Activated gamma-delta T cell treated with Interleukin-2 at 50 U/mL for 16 hours (primary cell): Measurements from ENCODE around the gene EBF3.

ENCODE experiments used
- DNase-seq: peaks from one replicate; pipeline ENCODE4 v3.0.0-alpha.2; 2020

The EBF3 gene, protein sequence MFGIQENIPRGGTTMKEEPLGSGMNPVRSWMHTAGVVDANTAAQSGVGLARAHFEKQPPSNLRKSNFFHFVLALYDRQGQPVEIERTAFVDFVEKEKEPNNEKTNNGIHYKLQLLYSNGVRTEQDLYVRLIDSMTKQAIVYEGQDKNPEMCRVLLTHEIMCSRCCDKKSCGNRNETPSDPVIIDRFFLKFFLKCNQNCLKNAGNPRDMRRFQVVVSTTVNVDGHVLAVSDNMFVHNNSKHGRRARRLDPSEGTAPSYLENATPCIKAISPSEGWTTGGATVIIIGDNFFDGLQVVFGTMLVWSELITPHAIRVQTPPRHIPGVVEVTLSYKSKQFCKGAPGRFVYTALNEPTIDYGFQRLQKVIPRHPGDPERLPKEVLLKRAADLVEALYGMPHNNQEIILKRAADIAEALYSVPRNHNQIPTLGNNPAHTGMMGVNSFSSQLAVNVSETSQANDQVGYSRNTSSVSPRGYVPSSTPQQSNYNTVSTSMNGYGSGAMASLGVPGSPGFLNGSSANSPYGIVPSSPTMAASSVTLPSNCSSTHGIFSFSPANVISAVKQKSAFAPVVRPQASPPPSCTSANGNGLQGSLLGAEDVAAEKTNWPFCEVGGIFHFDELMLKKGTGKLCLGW

DNA sequence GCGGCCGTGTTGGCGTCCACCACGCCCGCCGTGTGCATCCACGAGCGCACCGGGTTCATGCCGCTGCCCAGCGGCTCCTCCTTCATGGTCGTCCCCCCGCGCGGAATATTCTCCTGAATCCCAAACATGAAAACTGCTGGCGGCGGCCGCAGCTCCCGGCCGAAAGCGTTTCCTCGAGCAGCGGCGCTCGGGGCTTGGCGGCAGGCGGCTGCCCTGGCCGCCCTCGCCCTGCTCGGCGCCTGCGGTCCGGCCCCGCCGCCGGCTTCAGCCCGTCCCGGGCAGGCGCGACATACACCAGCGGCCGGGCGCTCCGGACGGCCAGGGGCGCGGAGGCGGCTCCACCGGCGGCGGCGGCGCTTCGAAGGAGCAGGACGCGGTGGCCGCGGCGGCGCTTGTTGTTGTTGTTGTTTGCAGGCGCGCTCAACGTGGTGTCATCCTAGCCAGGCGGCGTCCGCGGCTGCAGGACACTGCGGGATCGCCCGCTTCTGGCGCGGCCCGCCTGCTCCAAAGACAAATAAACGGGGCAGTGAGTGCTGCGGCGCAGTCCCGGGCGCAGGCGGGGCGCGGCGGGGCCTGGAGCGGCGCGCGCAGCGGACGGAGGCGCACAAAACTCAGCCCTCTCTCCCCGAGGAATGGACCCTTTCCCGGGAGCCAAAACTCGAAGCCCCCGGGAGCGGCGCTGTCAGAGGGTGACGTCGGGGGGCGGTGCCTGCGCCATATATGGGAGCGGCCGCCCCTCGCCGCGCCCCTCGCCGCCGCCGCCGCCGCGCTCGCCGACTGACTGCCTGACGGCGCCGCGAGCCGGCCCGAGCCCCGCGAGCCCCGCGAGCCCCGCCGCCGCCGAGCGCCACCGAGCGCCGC is at the start of gene EBF3:
Gene EBF3, minus strand, starts transcription at position 634 of the 861 bp plus-strand sequence. Its CDS starts 506 bp downstream, at position 128.
- DNase-seq: peak; percentile 20

DNA sequence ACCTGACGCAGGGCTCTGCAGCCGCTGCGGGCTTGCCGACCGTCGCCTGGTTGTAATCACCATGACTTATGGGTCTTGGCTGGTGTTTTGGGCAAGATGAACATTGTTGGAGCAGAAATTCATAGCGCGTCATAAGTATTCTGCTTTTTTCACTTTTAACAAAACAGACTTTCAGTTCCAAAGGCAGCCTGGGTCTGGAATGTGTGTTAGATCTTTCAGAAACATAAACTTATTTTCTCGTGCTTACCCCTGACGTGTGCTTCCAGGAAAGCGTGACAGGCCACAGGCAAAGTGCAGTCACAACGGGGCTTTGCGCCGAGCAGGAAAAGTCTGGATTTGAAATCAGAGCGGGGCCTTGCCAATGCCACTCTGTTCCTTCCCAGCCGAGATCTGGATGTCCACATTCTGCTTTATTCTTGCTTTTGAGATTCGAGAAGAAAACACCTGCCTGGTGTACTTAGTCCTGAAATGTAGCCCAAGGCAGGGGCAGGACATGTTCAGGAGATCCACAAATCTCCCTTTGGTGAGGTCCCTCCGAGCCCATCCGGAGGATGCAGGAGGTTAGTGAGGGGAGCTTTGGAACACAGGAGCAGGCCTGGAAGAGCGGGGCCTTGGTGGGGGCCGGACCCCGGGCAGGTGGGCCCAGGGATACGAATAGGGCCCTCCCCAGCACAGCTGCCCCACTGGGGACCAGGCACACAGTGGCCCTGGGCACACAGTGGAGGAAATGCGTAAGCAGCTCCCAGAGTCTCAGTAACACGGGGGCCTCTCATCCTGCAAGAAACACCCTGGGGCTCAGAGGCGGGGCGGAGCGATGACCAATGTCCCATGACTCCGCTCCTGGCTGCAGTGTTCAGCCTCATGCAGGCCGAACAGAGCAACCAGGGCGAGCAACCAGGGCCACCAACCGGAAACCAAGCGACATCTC is 49.5 kb upstream of the EBF3 start:
- DNase-seq: no peak

- no peak for DNase-seq
These were observed 48.1 kb upstream of the EBF3 start for GRCh38 chr10:130012129-130012528.

- DNase-seq: no peak
These were observed 46.6 kb upstream of the EBF3 start for GRCh38 chr10:130010653-130011052.

- no peak for DNase-seq
These were observed 45.2 kb upstream of the EBF3 start for GRCh38 chr10:130009228-130009627.

DNA sequence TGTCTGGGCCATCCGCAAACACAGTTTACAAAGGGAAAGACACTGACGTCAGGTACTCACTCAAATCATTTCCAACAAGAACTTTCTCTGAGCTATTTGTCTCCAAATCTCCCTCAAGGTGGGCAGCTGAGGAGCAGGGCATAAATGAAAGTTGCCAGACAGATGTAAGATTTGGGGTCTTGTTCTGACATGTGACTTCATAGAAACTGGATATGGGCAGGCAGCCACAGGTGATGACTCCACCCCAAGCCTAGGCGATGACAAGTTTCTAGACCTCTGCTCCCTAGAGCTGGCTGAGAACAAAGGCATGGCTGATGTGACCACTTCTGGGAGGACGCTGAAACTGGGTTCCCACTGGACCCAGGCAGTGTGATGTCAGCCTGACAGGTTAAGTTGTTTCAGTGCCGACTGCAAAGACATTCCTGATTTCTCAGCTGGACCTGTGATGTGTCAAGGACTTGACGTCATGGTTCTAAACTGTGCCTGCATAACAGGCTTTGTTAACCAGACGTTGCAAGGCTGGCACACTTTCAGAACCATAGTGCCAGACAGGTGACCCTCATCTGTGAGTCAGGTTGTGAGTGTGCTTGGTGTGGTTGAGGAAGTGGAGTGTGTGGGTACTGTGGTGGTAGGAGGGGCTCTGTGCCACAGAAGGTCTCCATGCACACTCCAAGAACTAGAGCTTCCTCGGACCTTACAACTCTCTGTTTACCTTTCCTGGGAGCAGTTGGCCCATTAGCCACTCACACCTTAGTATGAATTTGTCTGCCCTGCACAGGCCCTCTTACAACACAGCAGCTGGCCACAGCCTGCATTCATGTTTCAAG is 39.9 kb upstream of the EBF3 start:
- DNase-seq: no peak

DNA sequence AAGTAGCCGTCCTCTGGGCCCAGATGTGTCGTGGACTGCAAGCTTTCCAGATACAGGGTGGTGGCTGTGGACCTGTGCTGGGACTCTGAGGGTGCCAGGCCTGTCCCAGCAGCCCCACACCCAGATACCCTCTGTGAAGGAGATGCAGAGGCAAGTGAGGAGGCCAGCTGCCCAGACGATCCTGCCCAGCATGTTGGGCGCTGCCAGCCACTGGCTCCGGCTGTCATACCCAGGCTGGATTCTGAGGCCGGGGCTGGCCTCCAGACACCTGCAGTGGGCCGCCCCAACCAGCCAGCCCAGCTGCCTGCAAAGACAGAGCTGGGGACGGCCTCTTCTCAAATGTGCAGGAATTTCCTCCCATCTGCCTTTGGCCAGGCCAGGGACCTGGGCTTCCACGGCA is 39.1 kb upstream of the EBF3 start:
- no peak for DNase-seq

- no peak for DNase-seq
These were observed 38.5 kb upstream of the EBF3 start for GRCh38 chr10:130002606-130003005.

GRCh38 chr10:130000918-130001317 is 36.8 kb upstream of the EBF3 start:
- DNase-seq: no peak

- DNase-seq: no peak
These were observed 35.1 kb upstream of the EBF3 start for GRCh38 chr10:129999140-129999539.

- DNase-seq: no peak
These were observed 29.5 kb upstream of the EBF3 start for GRCh38 chr10:129993621-129994020.

GRCh38 chr10:129992356-129992755 is 28.3 kb upstream of the EBF3 start:
- no peak for DNase-seq

- no peak for DNase-seq
These were observed 18.8 kb upstream of the EBF3 start for GRCh38 chr10:129982825-129983224.

DNA sequence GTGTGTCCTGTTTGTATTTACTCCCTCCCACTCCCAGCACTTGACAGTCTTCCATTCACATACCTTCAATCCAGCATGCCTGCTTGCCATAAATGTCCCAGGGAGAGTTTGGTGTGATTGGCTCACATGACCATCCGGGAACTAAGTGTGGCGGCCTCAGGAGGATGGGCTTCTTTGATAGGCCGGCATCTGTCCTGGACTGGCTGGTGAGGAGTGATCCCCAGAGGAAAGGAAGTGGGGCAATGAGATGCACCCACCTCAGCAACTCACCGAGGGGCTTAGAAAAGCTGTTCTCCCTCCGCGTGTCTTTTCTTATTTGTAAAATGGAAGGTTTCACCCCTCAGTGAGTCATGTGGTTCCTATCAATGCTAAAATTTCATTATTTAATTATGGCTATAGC is 14.9 kb upstream of the EBF3 start:
- DNase-seq: no peak

DNA sequence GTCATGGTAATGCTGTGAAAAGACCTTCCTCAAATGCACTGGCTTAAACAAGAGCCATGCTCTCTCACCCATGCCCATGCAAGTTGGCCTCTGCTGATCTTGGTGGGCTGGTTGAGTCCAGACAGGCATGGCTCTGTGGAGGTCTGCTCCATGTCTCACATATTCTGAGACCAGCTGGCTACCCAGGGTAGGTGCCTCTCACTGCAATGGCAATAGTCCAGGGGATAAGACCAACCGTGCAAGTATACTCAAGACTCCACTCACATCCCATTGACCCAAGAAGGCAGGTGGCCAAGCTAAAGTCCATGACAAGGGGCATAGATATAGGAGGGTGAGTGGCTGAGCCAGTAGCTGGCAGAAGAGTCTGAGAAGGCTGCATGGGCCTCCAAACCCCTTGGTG is 14.2 kb upstream of the EBF3 start:
- DNase-seq: no peak

DNA sequence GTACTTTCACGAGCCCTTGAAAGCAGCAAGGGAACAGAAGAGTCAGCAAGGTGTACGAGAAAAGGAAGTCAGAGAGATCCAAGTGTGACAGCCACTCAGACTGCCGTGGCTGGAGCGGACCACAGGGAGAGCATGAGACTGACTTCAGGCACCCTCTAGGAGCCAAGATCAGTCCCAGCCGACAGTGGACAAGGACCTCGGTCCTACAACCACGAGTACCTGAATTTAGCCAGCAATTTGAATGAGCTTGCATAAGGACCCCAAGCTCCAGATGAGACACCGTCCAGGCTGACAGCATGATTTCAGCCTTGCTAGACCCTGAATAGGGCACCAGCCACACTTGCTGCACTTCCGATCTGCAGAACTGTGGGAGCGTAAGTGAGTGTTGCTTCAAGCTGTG is 13.7 kb upstream of the EBF3 start:
- no peak for DNase-seq

DNA sequence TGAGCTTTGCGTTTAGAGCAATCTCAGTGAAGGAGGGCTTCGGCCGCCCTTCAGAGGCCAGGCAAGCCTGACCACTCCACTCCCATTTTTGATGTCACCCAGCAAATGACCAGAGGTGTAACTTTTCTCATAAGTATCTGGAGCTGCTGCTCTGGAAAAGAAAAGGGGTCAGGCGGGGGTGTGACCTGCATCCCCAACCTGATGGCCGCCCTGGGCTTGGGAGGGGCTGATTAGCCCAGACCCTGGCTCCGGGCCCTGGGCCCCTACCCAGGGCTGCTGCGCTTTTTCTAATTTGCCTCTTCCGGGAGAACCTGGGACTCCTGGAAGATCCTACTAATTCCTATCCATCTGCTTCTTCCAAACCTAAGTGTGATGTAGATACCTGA is 9.6 kb upstream of the EBF3 start:
- no peak for DNase-seq

DNA sequence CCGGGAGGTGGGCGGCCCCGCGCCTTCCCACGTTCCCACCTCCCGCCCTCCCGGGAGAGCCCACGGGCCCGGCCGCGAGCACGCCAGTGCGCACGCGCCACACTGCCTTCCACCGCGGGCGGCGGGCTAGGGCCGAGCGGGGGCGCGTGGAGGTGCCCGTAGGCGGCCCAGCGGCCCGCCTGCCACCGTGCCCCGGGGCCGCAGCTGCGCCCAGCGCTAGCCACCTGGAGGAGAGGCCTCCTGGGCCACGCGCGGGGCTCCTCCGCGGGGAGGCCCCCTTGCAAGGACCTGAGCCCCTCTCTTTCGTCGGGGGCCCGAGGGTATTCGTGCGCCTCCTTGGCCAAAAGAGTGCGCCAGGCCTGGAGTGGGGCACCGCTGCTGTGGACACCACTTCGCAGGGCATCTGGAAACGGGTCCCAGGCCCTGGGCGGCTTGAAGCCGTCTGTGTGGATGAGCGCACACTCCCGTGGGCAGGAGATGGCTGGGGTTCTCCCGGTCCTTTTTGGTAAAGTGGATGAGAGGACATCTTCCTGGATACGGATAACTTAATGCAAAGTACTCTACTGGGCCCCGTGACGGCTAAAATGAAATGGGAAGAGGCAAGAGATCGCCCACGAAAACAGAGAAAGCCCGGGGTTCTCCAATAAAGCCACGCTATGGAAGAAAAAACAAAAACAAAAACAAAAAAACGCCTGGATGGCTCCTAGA is 9.0 kb upstream of the EBF3 start:
- DNase-seq: no peak

- DNase-seq: no peak
These were observed 8.3 kb upstream of the EBF3 start for GRCh38 chr10:129972145-129972965.
